ENCODE data around the gene TMEM106C.

TMEM106C gene

GRCh38 chr12:47935184-47935583 is 28.2 kb upstream of the TMEM106C start:
- Mint-ChIP-seq H3K9me3 (no peaks in the 10 kb centered on the region), H3K27ac (no peak overlapping the region), H3K4me1 (peaks cover 8% of the 10 kb centered on the region), H3K4me3 (no peak overlapping the region), H3K27me3 (ENCODE audit: low read depth, poor library complexity) (peaks cover 21% of the 10 kb centered on the region), H3K36me3 (ENCODE audit: low read depth) (no peaks in the 10 kb centered on the region)
- no peak for DNase-seq
- TF ChIP-seq CTCF (IDR thresholded peaks at IDR 0.05), result no peak

GRCh38 chr12:47938093-47938492 is 25.3 kb upstream of the TMEM106C start:
- Mint-ChIP-seq H3K27me3 (ENCODE audit: low read depth, poor library complexity) (peaks cover 2% of the 10 kb centered on the region), H3K27ac (no peak overlapping the region), H3K4me3 (no peak overlapping the region), H3K36me3 (ENCODE audit: low read depth) (no peaks in the 10 kb centered on the region), H3K9me3 (no peaks in the 10 kb centered on the region), H3K4me1 (peaks cover 28% of the 10 kb centered on the region)
- no peak for TF ChIP-seq CTCF (IDR thresholded peaks at IDR 0.05)
- no peak for DNase-seq

- Mint-ChIP-seq H3K36me3 (ENCODE audit: low read depth) (no peaks in the 10 kb centered on the region), H3K27ac (no peak overlapping the region), H3K4me1 (peaks cover 33% of the 10 kb centered on the region), H3K4me3 (no peak overlapping the region), H3K27me3 (ENCODE audit: low read depth, poor library complexity) (peaks cover 2% of the 10 kb centered on the region), H3K9me3 (no peaks in the 10 kb centered on the region)
- DNase-seq, result no peak
- TF ChIP-seq CTCF (IDR thresholded peaks at IDR 0.05), result no peak
Measured at GRCh38 chr12:47938594-47938993, 24.8 kb upstream of the TMEM106C start.

GRCh38 chr12:47939009-47939601 is 24.3 kb upstream of the TMEM106C start:
- H3K36me3 Mint-ChIP-seq (ENCODE audit: low read depth), result no peaks in the 10 kb centered on the region
- peaks cover 39% of the 10 kb centered on the region for H3K4me1 Mint-ChIP-seq
- DNase-seq, result no peak
- no peak overlapping the region for H3K27ac Mint-ChIP-seq
- H3K27me3 Mint-ChIP-seq (ENCODE audit: low read depth, poor library complexity), result peaks cover 2% of the 10 kb centered on the region
- TF ChIP-seq CTCF (IDR thresholded peaks at IDR 0.05), result no peak
- H3K4me3 Mint-ChIP-seq, result no peak overlapping the region
- no peaks in the 10 kb centered on the region for H3K9me3 Mint-ChIP-seq

GRCh38 chr12:47940773-47941474 is 22.5 kb upstream of the TMEM106C start:
- Mint-ChIP-seq H3K36me3 (ENCODE audit: low read depth) (no peaks in the 10 kb centered on the region), H3K27me3 (ENCODE audit: low read depth, poor library complexity) (peaks cover 10% of the 10 kb centered on the region), H3K4me3 (peak overlapping the region; percentile 7), H3K27ac (peak overlapping the region; percentile 13), H3K4me1 (peaks cover 36% of the 10 kb centered on the region), H3K9me3 (no peaks in the 10 kb centered on the region)
- no peak for DNase-seq
- no peak for TF ChIP-seq CTCF (IDR thresholded peaks at IDR 0.05)

GRCh38 chr12:47941475-47941780 is 22.0 kb upstream of the TMEM106C start:
- Mint-ChIP-seq H3K4me1 (peaks cover 40% of the 10 kb centered on the region), H3K27ac (no peak overlapping the region), H3K4me3 (no peak overlapping the region), H3K36me3 (ENCODE audit: low read depth) (no peaks in the 10 kb centered on the region), H3K27me3 (ENCODE audit: low read depth, poor library complexity) (peaks cover 10% of the 10 kb centered on the region), H3K9me3 (no peaks in the 10 kb centered on the region)
- no peak for DNase-seq
- TF ChIP-seq CTCF (IDR thresholded peaks at IDR 0.05), result no peak

Measured in nephron progenitor cell (in vitro differentiated cells).